Vagina (tissue), 2 donors: ENCODE measurements around the gene CCDC150. TPM values are rescaled to one million over a fixed set of nuclear protein-coding genes. Genes with fewer than 3 reads are reported as not detected.

Experiments used
- DNase-seq, 2 donors: peaks; one replicate each; pipeline ENCODE4 v3.0.0-alpha.2; 2017; ENCODE audit errors: extremely low spot score in 2 of 2
- H3K27ac ChIP-seq: fragments of 200-600 bp; sonication (generic); one replicate; pipeline ENCODE4 v1.5.1; 2019
- H3K27me3 ChIP-seq: fragments of 200-600 bp; sonication (generic); one replicate; pipeline ENCODE4 v1.5.1; 2019
- H3K36me3 ChIP-seq, 2 donors: fragments of 200-600 bp; sonication (generic); one replicate each; pipeline ENCODE4 v1.5.1; 2017 to 2019
- H3K4me1 ChIP-seq: fragments of 200-600 bp; sonication (generic); one replicate; pipeline ENCODE4 v1.5.1; 2019
- H3K4me3 ChIP-seq, 2 donors: fragments of 200-600 bp; sonication (generic); 1 replicate in 1 of 2; 2 replicates in 1 of 2; pipeline ENCODE4 v1.5.1; 2016 to 2019
- H3K9me3 ChIP-seq: fragments of 200-600 bp; sonication (generic); one replicate; pipeline ENCODE4 v1.5.1; 2019
- POLR2A ChIP-seq, 2 donors: fragments of 450-650 bp; IDR thresholded peaks; one replicate each; pipeline ENCODE4 v1.6.1; 2017; ENCODE audit warnings: antibody characterized with exemption in 2 of 2, mild to moderate bottlenecking in 2 of 2, moderate library complexity in 2 of 2
- POLR2AphosphoS5 ChIP-seq, 2 donors: sonication (generic); formaldehyde crosslinking; IDR thresholded peaks; one replicate each; pipeline ENCODE4 v1.9.0; 2017; ENCODE audit warnings: antibody characterized with exemption in 2 of 2, mild to moderate bottlenecking in 2 of 2, low read depth in 1 of 2; ENCODE audit not compliant: insufficient read depth in 1 of 2
- intact Hi-C: fragments of 100-400 bp; cut with DNase I; formaldehyde crosslinking; loops from one replicate; pipeline ENCODE4 v1.15.1; 2023
- total RNA-seq: library from RNA; depleted of rRNA; stranded (reverse); fragments of >200 nt; gene quantifications from one replicate; pipeline ENCODE4 v1.2.3, GENCODE V29; 2016
- TF ChIP-seq, protein P1 (sequence below), 3 experiments: fragments of 450-650 bp in 2 of 3; fragments of 200-600 bp in 1 of 3; sonication (generic) in 1 of 3; IDR thresholded peaks; one replicate each; pipeline ENCODE4 v1.5.1; 2017 to 2019; ENCODE audit warnings: antibody characterized with exemption in 3 of 3, mild to moderate bottlenecking in 2 of 3, moderate library complexity in 2 of 3

Gene CCDC150
- total RNA-seq, 1 donor from 2014 or later, result 3.9 TPM

DNA sequence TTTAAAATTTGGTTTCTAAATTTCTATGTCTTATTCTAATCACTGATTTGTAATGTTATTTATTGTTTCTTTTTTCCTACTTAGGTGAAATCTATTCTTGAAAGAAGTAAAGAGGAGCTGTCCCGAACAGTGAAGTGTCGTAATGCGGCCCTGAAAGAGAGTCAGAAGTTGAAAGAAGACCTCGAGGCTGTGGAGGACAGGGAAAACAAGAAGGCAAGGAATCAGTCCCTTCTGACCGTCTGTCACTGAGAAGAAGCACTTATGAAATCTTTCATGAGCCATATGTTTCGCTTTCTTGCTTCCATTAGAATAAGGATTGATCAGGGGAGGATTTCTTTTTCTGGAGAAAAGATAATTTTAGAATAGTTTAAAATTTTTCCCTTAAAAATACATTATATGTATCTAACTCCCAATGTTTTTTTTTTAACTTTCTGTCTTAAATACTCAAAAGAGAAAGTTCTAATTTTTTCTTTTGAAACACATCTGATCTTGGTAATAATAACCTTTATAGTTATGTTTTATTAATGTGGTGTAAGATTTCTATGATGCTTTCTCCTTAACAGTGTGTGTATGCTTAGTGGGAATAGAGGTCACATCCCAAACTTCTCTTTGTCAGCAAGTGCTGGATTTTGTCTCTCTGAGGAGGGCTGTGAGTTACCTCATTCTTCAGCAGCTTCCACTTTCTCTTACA lies 79.0 kb downstream of the CCDC150 start:
- no peaks in the 10 kb centered on the region for H3K9me3 ChIP-seq
- H3K36me3 ChIP-seq, result no peaks in the 10 kb centered on the region
- H3K27me3 ChIP-seq, result no peaks in the 10 kb centered on the region
- TF ChIP-seq, protein P1, sequence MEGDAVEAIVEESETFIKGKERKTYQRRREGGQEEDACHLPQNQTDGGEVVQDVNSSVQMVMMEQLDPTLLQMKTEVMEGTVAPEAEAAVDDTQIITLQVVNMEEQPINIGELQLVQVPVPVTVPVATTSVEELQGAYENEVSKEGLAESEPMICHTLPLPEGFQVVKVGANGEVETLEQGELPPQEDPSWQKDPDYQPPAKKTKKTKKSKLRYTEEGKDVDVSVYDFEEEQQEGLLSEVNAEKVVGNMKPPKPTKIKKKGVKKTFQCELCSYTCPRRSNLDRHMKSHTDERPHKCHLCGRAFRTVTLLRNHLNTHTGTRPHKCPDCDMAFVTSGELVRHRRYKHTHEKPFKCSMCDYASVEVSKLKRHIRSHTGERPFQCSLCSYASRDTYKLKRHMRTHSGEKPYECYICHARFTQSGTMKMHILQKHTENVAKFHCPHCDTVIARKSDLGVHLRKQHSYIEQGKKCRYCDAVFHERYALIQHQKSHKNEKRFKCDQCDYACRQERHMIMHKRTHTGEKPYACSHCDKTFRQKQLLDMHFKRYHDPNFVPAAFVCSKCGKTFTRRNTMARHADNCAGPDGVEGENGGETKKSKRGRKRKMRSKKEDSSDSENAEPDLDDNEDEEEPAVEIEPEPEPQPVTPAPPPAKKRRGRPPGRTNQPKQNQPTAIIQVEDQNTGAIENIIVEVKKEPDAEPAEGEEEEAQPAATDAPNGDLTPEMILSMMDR (IDR thresholded peaks at IDR 0.05), result no peak
- TF ChIP-seq POLR2AphosphoS5 (IDR thresholded peaks at IDR 0.05; ENCODE audit: insufficient read depth in 1 of 2, low read depth in 1 of 2) (no peak), POLR2A (IDR thresholded peaks at IDR 0.05) (no peak)
- H3K4me3 ChIP-seq, result no peak overlapping the region
- intact Hi-C loops, result no loop called here
- H3K4me1 ChIP-seq, result no peaks in the 10 kb centered on the region
- DNase-seq, result no peak
- no peak overlapping the region for H3K27ac ChIP-seq

DNA sequence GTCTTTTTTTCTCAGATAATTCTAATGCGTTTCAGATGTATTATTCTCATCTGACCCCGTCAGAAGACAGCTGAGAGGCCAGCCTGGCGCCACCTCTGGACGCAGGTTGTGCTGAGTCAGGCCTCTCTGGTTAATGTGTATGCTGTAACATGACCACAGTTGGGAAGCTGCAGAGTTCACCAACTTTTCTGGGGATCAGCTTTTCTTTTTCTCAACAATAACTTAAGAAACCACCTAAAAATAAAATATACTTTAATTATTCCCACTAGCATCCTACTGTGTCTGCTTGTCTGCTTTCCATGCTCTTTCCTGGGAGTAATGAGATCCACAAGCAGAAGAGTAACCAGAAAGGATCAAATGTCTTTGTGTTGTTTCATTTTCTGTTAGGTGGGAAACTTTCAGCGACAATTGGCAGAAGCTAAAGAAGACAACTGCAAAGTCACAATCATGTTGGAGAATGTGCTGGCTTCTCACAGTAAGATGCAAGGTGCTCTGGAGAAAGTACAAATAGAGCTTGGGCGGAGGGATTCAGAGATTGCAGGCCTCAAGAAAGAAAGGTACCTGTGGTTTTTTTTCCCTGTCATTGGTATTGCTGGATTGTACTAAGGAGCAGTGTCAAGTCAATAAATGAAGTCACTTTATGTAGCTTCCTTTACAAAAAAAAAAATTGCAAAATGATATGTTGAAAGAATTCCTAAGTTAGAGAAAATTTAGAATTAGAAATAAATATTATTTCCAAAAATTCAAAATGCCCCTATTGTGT lies 79.8 kb downstream of the CCDC150 start:
- no peaks in the 10 kb centered on the region for H3K27me3 ChIP-seq
- no peaks in the 10 kb centered on the region for H3K9me3 ChIP-seq
- DNase-seq, result no peak
- H3K27ac ChIP-seq, result no peak overlapping the region
- no peak overlapping the region for H3K4me3 ChIP-seq
- no peaks in the 10 kb centered on the region for H3K36me3 ChIP-seq
- H3K4me1 ChIP-seq, result no peaks in the 10 kb centered on the region
- intact Hi-C loops, result no loop called here
- TF ChIP-seq, protein P1 (IDR thresholded peaks at IDR 0.05), result no peak
- TF ChIP-seq POLR2A (IDR thresholded peaks at IDR 0.05), result no peak
- no peak for TF ChIP-seq POLR2AphosphoS5 (IDR thresholded peaks at IDR 0.05; ENCODE audit: insufficient read depth in 1 of 2, low read depth in 1 of 2)

DNA sequence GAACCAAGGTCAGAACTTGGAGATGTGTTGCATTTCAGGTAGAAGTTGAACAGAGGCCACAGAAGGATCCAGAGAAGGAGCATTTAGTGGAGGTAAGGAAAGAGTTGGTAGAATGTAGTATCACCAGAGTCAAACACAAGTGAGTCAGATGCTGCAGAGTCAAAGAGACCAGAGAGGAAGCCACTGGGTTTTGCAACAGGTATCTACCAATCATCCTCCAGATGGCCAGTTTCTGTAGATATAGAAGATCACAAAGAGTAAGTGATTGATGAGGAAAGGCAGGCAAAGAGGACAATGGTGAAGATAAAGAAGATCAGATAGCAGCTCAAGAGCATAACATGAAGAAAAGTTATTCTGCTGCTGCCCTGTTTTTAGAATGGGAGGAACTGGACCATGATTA lies 84.1 kb downstream of the CCDC150 start:
- intact Hi-C loops, result no loop called here
- no peak overlapping the region for H3K4me3 ChIP-seq
- TF ChIP-seq POLR2AphosphoS5 (IDR thresholded peaks at IDR 0.05; ENCODE audit: insufficient read depth in 1 of 2, low read depth in 1 of 2) (no peak), POLR2A (IDR thresholded peaks at IDR 0.05) (no peak)
- TF ChIP-seq, protein P1 (IDR thresholded peaks at IDR 0.05), result no peak

DNA sequence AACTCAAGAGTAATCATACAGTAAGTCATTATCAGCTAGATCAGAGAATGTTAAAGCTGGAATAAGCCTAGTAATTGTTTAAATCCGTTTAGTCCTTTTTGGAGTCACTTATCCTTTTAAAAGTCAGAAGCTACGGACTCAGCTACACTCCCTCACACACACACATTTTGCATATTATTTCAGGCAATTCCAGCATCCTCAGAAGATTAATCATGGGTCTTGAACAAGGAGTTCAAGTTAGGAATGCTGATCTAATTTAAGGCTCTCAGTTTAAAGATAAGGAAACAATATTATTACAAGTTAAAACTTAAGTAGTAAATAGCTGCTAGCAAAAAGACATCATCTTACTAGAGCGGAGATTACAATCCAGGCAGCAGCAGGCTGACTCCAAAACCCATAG lies 85.7 kb downstream of the CCDC150 start:
- Histone ChIP-seq H3K27me3 (no peaks in the 10 kb centered on the region), H3K27ac (no peak overlapping the region), H3K9me3 (no peaks in the 10 kb centered on the region), H3K4me3 (no peak overlapping the region), H3K36me3 (no peaks in the 10 kb centered on the region), H3K4me1 (no peaks in the 10 kb centered on the region)
- DNase-seq, result no peak
- intact Hi-C loops, result no loop called here
- TF ChIP-seq, protein P1 (IDR thresholded peaks at IDR 0.05), result no peak
- TF ChIP-seq POLR2A (IDR thresholded peaks at IDR 0.05), result no peak

More for the DNA sequence above, 84.1 kb downstream of the CCDC150 start:
- Histone ChIP-seq H3K27me3 (no peaks in the 10 kb centered on the region), H3K4me1 (no peaks in the 10 kb centered on the region), H3K27ac (no peak overlapping the region), H3K36me3 (no peaks in the 10 kb centered on the region), H3K9me3 (no peaks in the 10 kb centered on the region)
- DNase-seq, result no peak

DNA sequence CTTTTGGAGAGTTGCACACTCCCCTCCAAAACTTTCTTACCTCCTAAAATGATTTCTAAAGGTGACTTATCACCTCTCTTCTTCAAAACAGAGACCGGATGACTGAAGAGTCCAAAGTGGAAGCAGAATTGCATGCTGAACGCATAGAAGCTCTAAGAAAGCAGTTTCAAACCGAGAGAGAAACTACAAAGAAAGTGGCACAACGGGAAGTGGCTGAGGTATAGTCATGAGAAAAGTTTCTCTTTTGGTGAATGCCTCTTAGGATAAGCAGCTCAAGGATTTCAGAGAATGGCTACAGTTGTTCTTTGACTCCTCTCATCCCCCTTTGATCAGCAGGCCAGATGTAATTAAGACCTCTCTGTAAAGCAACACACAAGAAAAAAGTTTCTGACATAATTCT lies 86.4 kb downstream of the CCDC150 start:
- Histone ChIP-seq H3K36me3 (no peaks in the 10 kb centered on the region), H3K27ac (no peak overlapping the region), H3K9me3 (no peaks in the 10 kb centered on the region), H3K4me3 (no peak overlapping the region), H3K4me1 (no peaks in the 10 kb centered on the region), H3K27me3 (no peaks in the 10 kb centered on the region)
- no peak for TF ChIP-seq POLR2A (IDR thresholded peaks at IDR 0.05)
- no peak for DNase-seq
- intact Hi-C loops, result no loop called here
